RWPE1 (cell line): ENCODE results near the gene ZMIZ1.

Source experiments
- CTCF ChIA-PET: fragments of 350-600 bp; sonication (Branson Sonifier 250); formaldehyde crosslinking; extraction: SDS; loops from one replicate; lab custom pipeline; 2021; lab: Yijun Ruan, JAX
- POLR2A ChIA-PET: fragments of 400-600 bp; formaldehyde crosslinking; extraction: SDS; loops from one replicate; lab custom pipeline; 2020; ENCODE audit warnings: antibody characterized with exemption; ENCODE audit not compliant: low non-redundant PET; lab: Yijun Ruan, JAX
- DNase-seq: peaks from one replicate; pipeline ENCODE4 v3.0.0; 2012; ENCODE audit warnings: low spot score
- H3K27ac ChIP-seq: fragments of 450-650 bp; 2 replicates; pipeline ENCODE4 v1.5.1; 2017
- TF ChIP-seq, protein P1 (sequence below): fragments of 450-650 bp; conservative IDR thresholded peaks from 2 replicates; pipeline ENCODE4 v1.5.1; 2017; ENCODE audit warnings: low read depth, mild to moderate bottlenecking

Gene ZMIZ1

DNA sequence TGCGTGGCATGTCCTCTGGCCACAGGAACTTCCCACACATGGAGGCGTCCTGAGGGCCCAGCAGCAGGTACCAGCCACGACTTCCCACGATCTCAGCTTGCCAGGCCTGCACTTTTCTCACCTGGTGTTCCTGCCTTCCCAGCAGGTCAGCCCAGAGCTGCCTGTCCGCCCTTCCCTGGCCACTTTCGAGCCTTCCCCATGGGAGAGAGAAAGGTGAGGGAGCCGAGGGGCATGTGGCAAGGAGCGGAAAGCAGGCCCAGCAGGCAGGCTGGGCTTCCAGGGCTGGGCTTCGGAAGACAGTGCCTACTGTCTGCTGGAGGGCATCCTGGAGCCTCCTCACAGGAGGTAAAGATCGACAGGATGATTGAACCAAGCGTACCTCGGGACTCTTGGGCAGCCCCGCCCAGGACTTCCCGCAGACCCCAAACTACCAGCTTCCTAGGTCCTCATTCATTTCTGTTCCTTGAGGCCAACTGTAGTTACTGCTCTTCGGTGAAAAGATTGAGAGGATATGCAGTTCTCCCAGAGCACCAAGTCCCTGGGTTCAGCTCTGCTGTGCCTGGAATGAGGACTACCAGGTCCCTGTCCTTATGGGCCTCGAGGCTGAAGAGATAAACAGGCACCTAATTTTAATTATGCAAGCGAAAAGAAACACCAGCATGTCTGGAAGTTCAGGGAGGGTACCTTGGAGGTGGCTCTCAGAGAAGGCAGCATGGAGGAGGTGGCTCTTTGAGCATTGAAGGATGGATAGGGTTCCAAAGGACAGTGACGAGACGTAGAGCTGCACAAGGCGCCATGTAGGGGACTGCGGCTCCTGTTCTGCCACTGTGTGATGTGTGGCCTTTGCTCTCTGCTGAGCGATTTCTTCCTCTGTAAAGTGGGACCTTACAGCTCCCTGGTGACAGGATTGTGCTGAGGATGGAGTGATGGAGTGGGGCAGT lies 87.8 kb downstream of the ZMIZ1 start:
- POLR2A ChIA-PET: interaction anchor here (0.7 kb wide), 1 partner anchor 54 kb away, joined by 6 read pairs; no protein-coding TSS in a partner anchor
- TF ChIP-seq, protein P1, sequence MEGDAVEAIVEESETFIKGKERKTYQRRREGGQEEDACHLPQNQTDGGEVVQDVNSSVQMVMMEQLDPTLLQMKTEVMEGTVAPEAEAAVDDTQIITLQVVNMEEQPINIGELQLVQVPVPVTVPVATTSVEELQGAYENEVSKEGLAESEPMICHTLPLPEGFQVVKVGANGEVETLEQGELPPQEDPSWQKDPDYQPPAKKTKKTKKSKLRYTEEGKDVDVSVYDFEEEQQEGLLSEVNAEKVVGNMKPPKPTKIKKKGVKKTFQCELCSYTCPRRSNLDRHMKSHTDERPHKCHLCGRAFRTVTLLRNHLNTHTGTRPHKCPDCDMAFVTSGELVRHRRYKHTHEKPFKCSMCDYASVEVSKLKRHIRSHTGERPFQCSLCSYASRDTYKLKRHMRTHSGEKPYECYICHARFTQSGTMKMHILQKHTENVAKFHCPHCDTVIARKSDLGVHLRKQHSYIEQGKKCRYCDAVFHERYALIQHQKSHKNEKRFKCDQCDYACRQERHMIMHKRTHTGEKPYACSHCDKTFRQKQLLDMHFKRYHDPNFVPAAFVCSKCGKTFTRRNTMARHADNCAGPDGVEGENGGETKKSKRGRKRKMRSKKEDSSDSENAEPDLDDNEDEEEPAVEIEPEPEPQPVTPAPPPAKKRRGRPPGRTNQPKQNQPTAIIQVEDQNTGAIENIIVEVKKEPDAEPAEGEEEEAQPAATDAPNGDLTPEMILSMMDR: no peak
- CTCF ChIA-PET: interaction anchor here (0.5 to 3.7 kb wide), 6 partner anchors 8 to 182 kb away, joined by 3 to 17 read pairs (median 4); no protein-coding TSS in a partner anchor
- DNase-seq: no peak
- peak overlapping the region; percentile 99 for H3K27ac ChIP-seq

DNA sequence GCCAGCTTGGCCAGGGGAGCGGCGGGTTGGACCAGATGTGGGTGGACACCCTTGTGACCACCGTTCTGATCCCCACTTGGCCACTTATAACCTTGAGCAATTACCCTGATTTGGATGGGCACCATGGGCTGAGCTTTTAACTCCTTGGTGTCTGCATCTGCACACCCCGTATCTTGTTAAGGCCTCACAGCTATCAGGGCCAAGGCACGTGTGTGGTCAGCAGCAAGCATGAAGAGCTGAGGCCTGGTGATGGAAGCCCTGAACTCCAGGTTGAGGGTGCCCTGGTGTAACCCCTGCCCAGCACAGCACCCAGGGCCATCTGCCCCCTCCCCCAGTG lies 89.2 kb downstream of the ZMIZ1 start:
- TF ChIP-seq, protein P1: no peak
- DNase-seq: no peak
- CTCF ChIA-PET: interaction anchor here (0.6 to 3.7 kb wide), 6 partner anchors 13 to 183 kb away, joined by 3 to 17 read pairs (median 4); no protein-coding TSS in a partner anchor
- POLR2A ChIA-PET: interaction anchor here (1.2 kb wide), 1 partner anchor 11 kb away, joined by 3 read pairs; no protein-coding TSS in a partner anchor
- H3K27ac ChIP-seq: peak overlapping the region; percentile 99

DNA sequence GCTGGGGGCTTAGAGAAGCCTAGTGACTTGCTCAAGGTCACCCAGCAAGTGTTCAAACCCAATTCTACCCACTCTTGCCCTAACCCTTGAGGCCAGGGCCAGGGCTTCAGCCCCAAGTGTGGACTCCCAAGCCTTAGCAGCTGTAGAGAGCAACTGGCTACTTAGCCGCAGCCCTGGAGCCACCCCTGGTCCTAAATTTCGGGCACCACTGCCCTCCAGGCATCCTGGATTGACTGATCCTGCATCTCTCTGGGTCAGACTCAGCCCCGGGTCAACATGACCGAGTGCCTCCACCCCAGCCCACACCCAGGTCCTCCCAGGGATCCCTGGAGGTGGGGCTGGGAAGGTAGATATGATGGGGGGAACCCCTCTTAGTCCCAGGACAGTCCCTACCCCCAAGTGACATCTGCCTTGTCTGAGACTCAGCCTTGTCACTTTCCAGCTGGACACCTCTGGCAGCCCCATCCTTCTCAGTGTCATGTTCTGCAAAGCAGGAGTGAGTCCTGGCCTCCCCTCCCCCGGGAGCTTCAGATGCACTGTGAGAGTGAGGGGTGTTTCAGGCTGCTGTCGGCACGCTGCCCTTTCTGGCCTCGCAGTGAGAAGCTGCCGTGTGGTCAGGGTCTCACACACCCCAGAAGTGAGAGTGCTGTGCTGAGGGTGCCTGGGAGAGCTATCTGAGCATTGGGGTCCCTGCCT lies 89.8 kb downstream of the ZMIZ1 start:
- peak overlapping the region; percentile 99 for H3K27ac ChIP-seq
- no peak for DNase-seq
- TF ChIP-seq, protein P1: no peak
- CTCF ChIA-PET: interaction anchor here (1.2 to 3.7 kb wide), 3 partner anchors 12 to 39 kb away, joined by 3 to 17 read pairs (median 4); no protein-coding TSS in a partner anchor
- POLR2A ChIA-PET: interaction anchor here (1.2 kb wide), 1 partner anchor 12 kb away, joined by 3 read pairs; no protein-coding TSS in a partner anchor

DNA sequence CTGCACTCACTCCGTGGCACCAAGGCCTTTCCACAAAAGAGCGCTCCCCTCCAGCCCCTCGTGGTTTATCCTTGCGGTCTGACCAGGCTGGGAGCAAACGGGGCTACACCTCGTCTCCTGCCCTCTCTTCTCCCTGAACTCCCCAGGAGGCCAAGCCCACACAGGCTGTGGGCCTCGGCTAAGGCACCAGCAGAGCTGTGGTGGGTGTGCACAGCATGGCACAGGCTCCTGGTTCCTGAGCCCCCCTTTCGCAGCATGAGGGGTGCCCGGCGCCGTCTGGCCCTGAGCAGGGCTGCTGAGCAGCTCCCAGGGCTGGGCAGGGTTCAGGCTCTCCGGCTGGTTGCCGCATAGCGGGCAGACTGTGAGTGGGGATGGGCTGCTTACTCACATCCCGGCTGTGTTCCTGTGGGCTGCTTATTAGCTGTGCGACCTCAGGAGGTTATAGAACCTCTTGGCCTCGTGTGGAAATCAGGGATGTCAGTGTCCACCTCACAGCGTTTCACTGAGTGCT lies 90.4 kb downstream of the ZMIZ1 start:
- TF ChIP-seq, protein P1: no peak
- ChIA-PET POLR2A (no interaction called here), CTCF (interaction anchor here (3.7 kb wide), 1 partner anchor 36 kb away, joined by 17 read pairs; no protein-coding TSS in a partner anchor)
- DNase-seq: no peak
- peak overlapping the region; percentile 99 for H3K27ac ChIP-seq

DNA sequence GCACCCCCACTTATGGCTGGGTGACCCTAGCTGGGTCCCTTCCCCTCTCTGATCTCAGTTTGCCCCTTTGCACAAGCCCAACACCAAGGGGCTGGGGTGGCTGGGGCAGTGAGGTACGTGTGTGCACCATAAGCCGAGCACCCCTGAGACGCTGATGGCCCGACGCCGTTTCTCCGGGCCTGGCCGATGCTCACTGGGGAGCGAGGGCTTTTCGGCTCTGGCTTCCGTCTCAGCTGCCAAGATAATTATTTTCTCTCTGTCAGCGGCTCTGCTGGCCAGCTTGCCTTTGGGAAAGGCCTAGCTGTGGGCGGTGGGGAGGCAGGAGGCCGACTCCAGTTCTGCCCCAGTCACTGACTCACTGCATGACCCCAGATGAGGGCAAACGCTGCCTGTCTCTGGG lies 91.0 kb downstream of the ZMIZ1 start:
- TF ChIP-seq, protein P1: no peak
- H3K27ac ChIP-seq: peak overlapping the region; percentile 99
- POLR2A ChIA-PET: no interaction called here
- DNase-seq: no peak
- CTCF ChIA-PET: interaction anchor here (3.7 kb wide), 1 partner anchor 36 kb away, joined by 17 read pairs; no protein-coding TSS in a partner anchor
